ENCODE results near the gene ETS2. TPM values are rescaled to one million over a fixed set of nuclear protein-coding genes. Genes with fewer than 3 reads are reported as not detected.

The ETS2 gene
- total and polyA plus RNA-seq, 5 experiments from 2014 or later: 4.7 to 14.8 (median 6.6) TPM

DNA sequence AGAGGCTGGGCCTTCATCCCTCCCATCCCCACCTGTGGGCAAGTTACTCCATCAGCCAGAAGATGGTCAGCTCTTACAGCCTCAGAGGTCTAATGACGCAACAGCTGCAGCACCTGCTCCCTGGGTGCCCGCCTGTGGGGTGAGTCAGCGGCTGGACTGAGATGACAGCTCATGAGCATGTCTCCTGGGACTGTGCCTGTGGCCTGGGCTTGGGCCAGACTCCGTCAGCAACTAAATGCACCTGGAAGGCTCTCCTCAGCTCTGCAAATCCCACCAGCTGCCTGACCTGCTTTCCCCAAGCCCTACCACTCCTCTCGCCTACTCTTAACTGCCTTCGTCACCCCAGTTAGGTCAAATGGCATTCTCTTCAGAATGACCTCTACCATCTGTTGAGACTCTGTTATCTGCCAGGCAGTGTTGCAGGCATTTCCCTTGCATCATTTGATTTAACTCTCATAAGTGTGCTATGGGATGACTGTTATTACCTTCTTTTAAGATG is 47.7 kb downstream of the ETS2 start:
- Mint-ChIP-seq H3K4me1 (no peaks in the 10 kb centered on the region), H3K36me3 (no peaks in the 10 kb centered on the region), H3K27ac (no peak overlapping the region), H3K9me3 (no peaks in the 10 kb centered on the region), H3K27me3 (peaks cover 0 to 10% (median 8%) of the 10 kb centered on the region in 5 donors), H3K4me3 (no peak overlapping the region)
- POLR2A ChIA-PET: no interaction called here
- ATAC-seq: no peak
- DNase-seq: no peak

DNA sequence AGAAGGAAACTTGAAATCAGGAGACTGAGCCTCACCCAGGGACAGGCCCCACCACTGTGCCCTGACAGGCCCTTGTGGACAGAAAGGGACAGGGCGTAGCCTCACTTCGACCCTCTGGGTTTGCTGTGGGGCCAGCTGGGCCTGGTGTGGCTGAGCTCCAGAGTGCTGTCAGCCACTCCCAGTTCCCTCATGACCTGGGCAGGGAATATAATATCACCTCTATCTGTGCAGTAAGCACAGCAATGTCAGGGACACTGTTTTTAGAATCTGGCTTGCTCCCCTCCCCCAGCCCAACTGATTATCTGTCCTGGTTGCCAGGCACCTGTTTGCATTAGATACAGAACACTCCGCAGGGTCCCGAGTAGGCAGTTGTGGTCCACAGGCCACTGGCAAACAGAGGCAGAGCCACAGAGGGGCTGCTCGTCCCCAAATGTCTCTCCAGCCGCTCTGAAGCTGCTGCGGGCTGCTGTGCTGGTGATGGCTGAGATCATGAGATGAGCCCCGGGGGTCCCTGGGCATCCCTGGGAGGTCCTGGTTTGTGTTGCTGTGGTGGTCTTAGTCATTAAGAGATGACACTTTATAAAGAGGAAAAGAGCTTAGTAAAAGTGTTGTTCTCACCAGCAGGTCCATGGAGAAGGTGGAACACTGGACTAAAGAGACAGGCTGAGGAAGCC is 51.6 kb downstream of the ETS2 start:
- Mint-ChIP-seq H3K27ac (no peak overlapping the region), H3K4me3 (no peak overlapping the region), H3K4me1 (peaks cover 0 to 14% (median 3%) of the 10 kb centered on the region in 4 donors), H3K36me3 (no peaks in the 10 kb centered on the region), H3K27me3 (peaks cover 8 to 23% (median 12%) of the 10 kb centered on the region in 5 donors), H3K9me3 (no peaks in the 10 kb centered on the region)
- DNase-seq (no peak), ATAC-seq (no peak)
- POLR2A ChIA-PET: no interaction called here

DNA sequence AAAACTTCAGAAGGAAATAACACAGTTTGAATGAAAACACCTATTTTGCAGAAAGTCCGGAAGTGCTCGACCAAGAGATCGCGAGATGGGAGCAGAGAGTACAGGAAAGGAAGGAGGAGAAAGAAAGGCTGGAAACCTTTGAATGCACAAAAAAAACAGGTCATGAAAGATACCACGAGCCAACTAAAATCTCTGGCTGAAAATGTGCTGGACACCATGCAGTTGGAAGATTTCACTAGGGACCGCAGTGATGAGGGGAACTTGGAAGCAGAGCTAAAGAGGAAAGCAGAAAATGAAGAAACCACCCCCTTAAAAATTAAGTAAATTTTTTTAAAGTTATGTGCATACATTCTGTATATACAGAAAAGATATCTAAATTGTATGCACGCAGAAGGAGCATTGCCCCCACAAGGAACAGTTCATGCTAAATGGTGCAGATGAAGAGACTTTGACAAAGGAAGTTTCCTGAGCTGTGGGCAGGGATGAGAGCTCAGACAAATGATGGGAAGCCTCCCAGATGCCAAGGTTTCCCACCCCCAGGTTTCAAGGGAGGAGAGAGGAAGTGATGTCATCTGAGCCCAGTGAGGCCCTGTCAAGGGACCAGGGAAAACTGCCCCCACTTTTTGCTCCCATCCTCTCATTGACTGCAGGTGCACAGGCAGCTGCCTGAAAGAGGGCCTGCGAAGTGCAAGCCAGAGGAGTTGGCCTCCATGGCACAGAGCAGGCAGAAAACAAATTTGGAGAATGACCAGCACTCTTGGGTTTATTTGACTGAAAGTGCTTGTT is 52.5 kb downstream of the ETS2 start:
- POLR2A ChIA-PET: no interaction called here
- H3K36me3 Mint-ChIP-seq: no peaks in the 10 kb centered on the region
- H3K9me3 Mint-ChIP-seq: no peaks in the 10 kb centered on the region
- no peak overlapping the region for H3K27ac Mint-ChIP-seq
- peaks cover 3 to 16% (median 12%) of the 10 kb centered on the region in 5 donors for H3K27me3 Mint-ChIP-seq
- peaks cover 0 to 21% (median 4%) of the 10 kb centered on the region in 4 donors for H3K4me1 Mint-ChIP-seq
- ATAC-seq: no peak
- no peak for DNase-seq
- H3K4me3 Mint-ChIP-seq: no peak overlapping the region

DNA sequence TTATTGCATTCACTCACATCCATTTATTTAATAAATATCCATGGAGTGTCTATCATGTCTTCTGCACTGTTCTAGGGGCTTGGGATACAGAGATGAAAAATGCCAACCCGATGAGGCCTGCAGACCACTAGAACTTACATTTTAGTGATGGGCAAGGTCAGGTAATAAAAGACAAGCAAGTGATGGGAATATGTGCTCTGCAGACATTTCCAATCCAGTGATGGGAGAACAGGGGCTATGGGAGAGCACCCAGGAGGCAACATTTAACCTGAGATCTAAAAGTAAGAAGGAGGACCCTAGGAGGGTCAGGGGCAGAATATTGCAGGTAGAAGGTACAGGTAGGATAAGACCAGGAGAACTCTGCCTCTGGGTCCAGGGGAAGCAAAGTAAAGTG is 53.1 kb downstream of the ETS2 start:
- Mint-ChIP-seq H3K9me3 (no peaks in the 10 kb centered on the region), H3K27ac (no peak overlapping the region), H3K4me3 (no peak overlapping the region), H3K36me3 (no peaks in the 10 kb centered on the region), H3K27me3 (peaks cover 3 to 20% (median 17%) of the 10 kb centered on the region in 5 donors), H3K4me1 (peaks cover 0 to 21% (median 4%) of the 10 kb centered on the region in 4 donors)
- no peak for DNase-seq
- POLR2A ChIA-PET: no interaction called here
- no peak for ATAC-seq

DNA sequence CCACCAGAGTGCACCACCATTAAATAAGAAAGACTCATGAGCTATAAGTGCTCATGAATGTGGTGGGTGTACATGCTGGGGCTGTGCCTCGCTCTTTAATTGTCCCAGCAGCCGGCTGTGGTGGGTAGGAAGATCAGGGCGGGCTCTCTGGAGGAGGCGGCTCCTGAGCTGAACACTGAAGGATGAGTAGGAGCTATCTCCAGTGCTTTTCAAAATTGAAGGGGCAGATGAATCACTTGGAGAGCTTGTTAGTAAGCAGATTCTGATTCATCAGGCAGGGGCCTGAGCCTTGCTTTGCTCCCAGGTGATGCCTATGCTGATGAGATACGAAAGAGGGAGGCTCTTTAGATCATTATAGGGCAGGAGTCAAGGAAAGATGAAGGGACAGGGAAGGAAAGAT is 54.1 kb downstream of the ETS2 start:
- Mint-ChIP-seq H3K36me3 (no peaks in the 10 kb centered on the region), H3K4me1 (peaks cover 0 to 21% (median 4%) of the 10 kb centered on the region in 4 donors), H3K4me3 (no peak overlapping the region), H3K9me3 (no peaks in the 10 kb centered on the region), H3K27ac (no peak overlapping the region), H3K27me3 (peaks cover 3 to 27% (median 21%) of the 10 kb centered on the region in 5 donors)
- POLR2A ChIA-PET: no interaction called here
- ATAC-seq (no peak), DNase-seq (no peak)

DNA sequence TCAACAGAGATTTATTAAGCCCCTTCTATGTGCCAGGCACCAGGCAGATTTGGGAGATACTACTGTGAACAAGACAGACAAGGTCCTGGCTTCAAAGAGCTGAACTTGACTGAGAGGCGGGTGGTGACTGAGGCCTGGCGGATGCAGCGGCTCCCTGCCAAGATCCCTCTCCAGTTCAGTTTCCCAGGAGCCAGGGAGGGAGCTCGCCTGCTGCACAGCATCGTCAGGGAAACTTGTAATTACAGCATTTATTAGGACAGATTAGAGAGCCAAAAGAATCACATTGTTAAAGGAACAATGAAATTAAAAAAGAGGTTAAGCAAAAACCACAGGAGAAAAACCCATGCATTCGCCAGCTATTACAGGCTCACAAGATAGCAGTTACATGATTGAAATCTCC is 55.3 kb downstream of the ETS2 start:
- POLR2A ChIA-PET: no interaction called here
- no peaks in the 10 kb centered on the region for H3K36me3 Mint-ChIP-seq

DNA sequence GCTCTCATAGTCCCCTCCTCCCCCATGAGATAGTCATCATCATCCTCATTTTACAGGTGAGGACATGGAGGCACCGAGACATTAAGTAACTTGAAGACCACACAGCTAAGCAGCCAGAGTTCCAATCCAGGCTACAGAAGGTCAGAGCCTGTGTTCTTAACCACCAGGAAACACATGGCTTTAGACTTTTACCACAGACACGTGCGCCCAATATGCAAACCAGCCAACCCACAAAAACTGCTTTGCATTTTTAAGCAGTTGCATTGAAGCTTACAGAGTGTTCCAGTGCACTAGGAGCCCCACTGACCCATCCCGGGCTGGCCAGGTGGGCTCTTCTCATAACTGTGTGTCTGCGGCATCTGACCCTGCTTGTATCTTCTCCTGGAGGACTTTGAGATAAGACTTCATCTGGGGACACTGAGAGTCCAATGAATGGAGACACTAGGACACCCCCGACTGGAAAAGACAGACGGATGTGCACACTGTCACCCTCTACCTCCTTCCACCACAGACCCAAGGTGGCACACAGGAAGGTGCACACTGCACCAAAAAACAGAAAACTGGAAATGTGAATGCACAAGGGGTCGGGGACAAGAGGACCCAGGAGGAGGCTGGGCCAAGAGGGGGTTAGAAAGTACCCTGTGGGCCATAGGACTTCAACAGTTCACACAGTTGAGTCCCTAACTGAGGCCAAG is 56.4 kb downstream of the ETS2 start:
- Mint-ChIP-seq H3K27ac (peak overlapping the region in 1 of 10 donors; percentile 66), H3K4me3 (peak overlapping the region in 1 of 10 donors; percentile 40), H3K4me1 (peaks cover 0 to 21% (median 4%) of the 10 kb centered on the region in 4 donors), H3K9me3 (no peaks in the 10 kb centered on the region), H3K36me3 (no peaks in the 10 kb centered on the region), H3K27me3 (peaks cover 2 to 40% (median 29%) of the 10 kb centered on the region in 5 donors)
- peak in 2 of 10 donors; percentile 2 to 15 for DNase-seq
- POLR2A ChIA-PET: no interaction called here
- peak in 1 of 2 donors; percentile 33 for ATAC-seq

More for the DNA sequence above, 55.3 kb downstream of the ETS2 start:
- H3K27ac Mint-ChIP-seq: no peak overlapping the region
- DNase-seq: no peak
- no peak overlapping the region for H3K4me3 Mint-ChIP-seq
- peaks cover 0 to 21% (median 4%) of the 10 kb centered on the region in 4 donors for H3K4me1 Mint-ChIP-seq
- no peak for ATAC-seq
- H3K27me3 Mint-ChIP-seq: peaks cover 2 to 39% (median 26%) of the 10 kb centered on the region in 5 donors
- no peaks in the 10 kb centered on the region for H3K9me3 Mint-ChIP-seq

DNA sequence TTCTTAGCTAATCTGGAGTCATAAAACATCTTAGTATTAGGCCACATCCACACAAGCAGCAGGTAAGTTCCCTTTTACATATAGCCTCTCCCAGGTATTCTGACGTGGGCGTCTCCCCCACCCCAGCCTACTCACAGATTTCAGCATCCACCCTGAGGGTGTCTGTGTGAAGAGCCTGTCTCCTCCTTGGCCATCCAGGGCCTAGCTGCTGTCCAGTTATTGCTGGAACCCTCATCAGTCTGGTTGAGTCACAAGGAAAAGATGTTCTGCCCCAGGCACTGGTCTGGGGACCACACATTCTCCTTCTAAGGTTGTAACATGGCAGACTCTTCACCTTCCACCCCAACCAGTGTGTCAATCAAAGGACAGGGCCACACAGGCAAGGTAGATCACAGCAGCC is 57.6 kb downstream of the ETS2 start:
- peaks cover 0 to 1% (median 0%) of the 10 kb centered on the region in 9 donors for H3K9me3 Mint-ChIP-seq
- DNase-seq (no peak), ATAC-seq (no peak)
- no peaks in the 10 kb centered on the region for H3K36me3 Mint-ChIP-seq
- peaks cover 4 to 40% (median 29%) of the 10 kb centered on the region in 5 donors for H3K27me3 Mint-ChIP-seq
- no peak overlapping the region for H3K27ac Mint-ChIP-seq
- peaks cover 0 to 21% (median 4%) of the 10 kb centered on the region in 4 donors for H3K4me1 Mint-ChIP-seq
- POLR2A ChIA-PET: no interaction called here
- H3K4me3 Mint-ChIP-seq: no peak overlapping the region

DNA sequence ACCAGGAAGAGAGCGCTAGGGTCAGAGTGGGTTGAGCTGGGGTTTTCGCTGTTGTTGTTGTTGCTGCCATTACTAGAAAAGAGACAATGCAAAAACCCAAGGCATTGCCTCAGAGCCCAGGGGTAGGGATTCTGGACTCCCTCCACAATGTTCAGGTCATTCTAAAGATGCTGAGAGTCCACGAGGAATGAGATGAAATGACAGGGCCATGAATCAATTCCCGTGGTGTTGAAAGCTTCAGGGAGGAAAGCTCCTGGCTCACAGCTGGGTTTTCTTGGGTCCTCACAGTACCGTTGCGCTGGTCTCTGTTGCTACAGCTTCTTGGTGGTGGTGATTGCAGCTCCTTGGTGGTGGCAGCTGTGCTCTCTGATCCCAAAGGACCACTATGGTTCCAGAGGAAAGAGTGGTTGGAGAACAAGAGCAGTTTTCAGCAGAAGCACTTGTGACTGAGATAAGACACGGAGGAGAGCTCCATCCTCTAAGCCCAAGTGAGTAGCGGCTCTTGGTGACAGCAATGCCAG is 58.2 kb downstream of the ETS2 start:
- Mint-ChIP-seq H3K4me3 (no peak overlapping the region), H3K9me3 (peaks cover 0 to 1% (median 0%) of the 10 kb centered on the region in 9 donors), H3K27me3 (peaks cover 6 to 40% (median 29%) of the 10 kb centered on the region in 5 donors), H3K4me1 (peaks cover 0 to 23% (median 4%) of the 10 kb centered on the region in 4 donors), H3K36me3 (no peaks in the 10 kb centered on the region), H3K27ac (no peak overlapping the region)
- DNase-seq: no peak
- no peak for ATAC-seq
- POLR2A ChIA-PET: no interaction called here

DNA sequence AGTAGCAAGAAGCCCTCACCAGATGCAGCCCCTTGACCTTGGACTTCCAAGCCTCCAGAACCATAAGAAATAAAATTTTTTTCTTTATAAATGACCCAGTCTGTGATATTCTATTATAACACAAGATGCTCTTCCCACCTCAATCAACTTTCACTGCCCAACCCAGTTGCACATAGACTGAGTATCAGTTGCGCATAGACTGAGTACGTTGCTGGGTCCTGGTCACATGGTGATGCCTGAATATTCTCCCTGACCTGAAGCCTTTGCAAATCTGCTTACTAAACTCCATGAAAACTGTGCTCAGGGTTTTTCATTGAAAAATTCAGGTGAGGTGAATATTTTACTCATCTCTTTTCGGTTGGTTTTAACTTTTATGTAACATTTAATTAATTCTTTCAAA is 59.2 kb downstream of the ETS2 start:
- no peaks in the 10 kb centered on the region for H3K36me3 Mint-ChIP-seq
- H3K9me3 Mint-ChIP-seq: peaks cover 0 to 1% (median 0%) of the 10 kb centered on the region in 9 donors
- DNase-seq (no peak), ATAC-seq (no peak)
- no peak overlapping the region for H3K27ac Mint-ChIP-seq
- no peak overlapping the region for H3K4me3 Mint-ChIP-seq
- H3K27me3 Mint-ChIP-seq: peaks cover 6 to 36% (median 25%) of the 10 kb centered on the region in 5 donors
- peaks cover 0 to 28% (median 4%) of the 10 kb centered on the region in 4 donors for H3K4me1 Mint-ChIP-seq
- POLR2A ChIA-PET: no interaction called here

DNA sequence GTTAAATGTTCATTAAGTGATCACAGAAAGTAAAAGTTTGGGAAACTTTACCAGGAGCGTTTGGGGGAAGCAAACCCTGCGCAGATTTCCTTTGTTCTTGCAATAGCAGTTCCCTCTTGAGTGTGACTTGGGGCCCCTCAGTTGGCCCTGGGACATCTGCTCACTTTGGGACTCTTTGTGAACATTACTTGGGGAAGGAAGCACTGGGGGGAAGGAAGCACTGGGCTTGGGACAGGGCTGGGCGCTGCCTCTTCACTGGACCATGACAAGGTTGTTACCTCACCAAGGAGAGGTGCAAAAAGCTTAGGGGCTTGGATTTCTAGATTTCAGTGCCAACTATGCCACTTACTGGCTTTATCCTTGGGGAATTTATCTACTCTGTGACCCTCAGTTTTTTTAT is 63.5 kb downstream of the ETS2 start:
- Mint-ChIP-seq H3K9me3 (peaks cover 0 to 1% (median 0%) of the 10 kb centered on the region in 9 donors), H3K36me3 (no peaks in the 10 kb centered on the region), H3K27ac (no peak overlapping the region), H3K4me1 (peaks cover 0 to 11% (median 0%) of the 10 kb centered on the region in 4 donors), H3K4me3 (no peak overlapping the region), H3K27me3 (peaks cover 3 to 27% (median 8%) of the 10 kb centered on the region in 5 donors)
- DNase-seq (no peak), ATAC-seq (no peak)
- POLR2A ChIA-PET: no interaction called here

DNA sequence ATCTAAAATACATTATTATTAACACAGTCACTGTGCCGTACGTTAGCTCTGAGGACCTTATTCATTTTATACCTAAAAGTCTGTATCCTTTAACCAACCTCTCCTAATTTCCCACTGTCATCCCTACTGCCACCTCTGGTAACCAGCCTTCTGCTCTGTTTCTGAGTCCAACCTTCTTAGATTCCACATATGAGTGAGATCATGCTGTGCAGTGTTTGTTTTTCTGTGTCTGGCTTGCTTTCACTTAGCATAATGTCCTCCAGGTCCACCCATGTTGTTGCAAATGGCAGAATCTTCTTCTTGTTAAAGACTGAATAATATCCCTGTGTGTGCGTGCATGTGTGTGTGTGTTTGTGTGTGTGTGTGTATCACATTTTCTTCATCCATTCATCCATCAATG is 64.2 kb downstream of the ETS2 start:
- peaks cover 3 to 24% (median 4%) of the 10 kb centered on the region in 5 donors for H3K27me3 Mint-ChIP-seq
- no peaks in the 10 kb centered on the region for H3K36me3 Mint-ChIP-seq
- DNase-seq: no peak
- peaks cover 0 to 1% (median 0%) of the 10 kb centered on the region in 9 donors for H3K9me3 Mint-ChIP-seq
- no peak overlapping the region for H3K27ac Mint-ChIP-seq
- H3K4me3 Mint-ChIP-seq: peak overlapping the region in 1 of 10 donors; percentile 6
- POLR2A ChIA-PET: no interaction called here
- no peak for ATAC-seq
- peaks cover 0 to 11% (median 0%) of the 10 kb centered on the region in 4 donors for H3K4me1 Mint-ChIP-seq
